GDM1 (cell line): ENCODE data around the gene JAML.

Source experiments
- DNase-seq: peaks from one replicate; lab custom pipeline; 2025; lab: John Stamatoyannopoulos, UW

JAML gene

DNA sequence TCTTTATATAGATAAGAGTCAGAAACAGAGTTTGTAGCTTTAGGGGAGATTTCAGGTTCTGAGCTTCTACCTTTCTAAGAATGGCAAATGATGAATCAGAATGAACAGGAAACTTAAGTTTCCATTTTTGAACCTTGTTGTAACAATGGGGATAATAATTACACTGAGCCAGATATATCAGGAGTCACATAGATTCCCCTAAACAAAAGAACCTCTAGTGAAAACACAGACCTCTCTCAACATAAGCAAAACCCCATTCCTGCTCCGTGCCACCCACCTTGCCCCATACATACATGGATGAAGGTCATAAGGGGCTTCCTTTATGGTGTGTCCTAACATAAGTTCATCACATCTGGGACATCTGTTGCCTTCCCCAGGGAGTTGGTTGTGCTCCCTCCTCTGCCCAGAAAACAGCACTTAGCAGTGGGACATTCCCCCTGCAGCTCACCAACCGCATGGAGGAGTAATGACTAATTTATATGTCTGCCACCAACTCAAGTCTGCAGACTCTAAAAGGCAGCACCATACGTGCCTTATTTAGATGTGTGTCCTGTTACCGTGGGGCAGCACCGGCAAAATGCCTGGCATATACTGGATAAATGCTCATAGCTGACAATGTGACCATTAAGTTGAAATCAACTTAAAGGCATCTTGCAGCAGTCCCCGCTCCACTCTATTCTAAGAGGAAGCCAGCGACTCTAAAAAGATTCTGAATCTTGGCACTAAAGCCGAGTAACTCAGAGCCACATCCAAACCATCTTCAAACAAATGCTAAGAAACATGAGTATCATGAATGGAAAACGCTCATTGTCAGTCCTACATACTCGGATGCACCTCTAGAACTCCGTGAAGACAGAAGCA, 8.0 kb downstream of the JAML start:
- no peak for DNase-seq

DNA sequence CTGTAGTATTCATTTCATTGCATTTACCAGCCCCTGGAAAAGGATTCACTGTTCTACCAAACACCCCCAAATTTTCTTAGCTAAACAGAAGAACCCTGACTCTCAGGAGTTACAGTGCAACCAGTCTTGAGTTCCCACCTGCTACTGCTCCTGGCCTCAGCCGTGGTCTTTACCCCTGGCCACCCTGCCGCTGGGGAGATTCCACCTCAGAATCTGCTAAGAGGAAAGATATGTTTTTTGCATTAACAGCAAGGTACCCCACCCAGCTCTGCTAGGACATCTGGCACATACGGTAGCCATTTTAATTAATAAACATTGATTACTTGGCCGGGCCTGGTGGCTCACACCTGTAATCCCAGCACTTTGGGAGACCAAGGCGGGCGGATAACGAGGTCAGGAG, 9.0 kb downstream of the JAML start:
- no peak for DNase-seq

DNA sequence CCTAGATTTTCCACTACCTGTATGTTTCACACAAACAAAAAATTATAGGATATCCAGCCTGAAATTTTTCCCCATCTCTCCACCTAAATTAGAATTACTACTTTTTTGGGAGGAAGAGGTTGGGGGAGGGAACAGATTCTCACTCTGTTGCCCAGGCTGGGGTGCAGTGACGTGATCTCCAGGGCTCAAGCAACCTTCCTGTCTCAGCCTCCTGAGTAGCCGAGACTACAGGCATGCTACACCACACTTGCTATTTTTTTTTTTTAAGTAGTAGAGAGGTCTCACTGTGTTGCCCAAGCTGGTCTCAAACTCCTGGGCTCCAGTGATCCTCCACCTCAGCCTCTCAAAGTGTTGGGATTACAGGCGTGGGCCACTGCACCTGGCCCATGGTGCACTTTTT, 9.5 kb downstream of the JAML start:
- no peak for DNase-seq

DNA sequence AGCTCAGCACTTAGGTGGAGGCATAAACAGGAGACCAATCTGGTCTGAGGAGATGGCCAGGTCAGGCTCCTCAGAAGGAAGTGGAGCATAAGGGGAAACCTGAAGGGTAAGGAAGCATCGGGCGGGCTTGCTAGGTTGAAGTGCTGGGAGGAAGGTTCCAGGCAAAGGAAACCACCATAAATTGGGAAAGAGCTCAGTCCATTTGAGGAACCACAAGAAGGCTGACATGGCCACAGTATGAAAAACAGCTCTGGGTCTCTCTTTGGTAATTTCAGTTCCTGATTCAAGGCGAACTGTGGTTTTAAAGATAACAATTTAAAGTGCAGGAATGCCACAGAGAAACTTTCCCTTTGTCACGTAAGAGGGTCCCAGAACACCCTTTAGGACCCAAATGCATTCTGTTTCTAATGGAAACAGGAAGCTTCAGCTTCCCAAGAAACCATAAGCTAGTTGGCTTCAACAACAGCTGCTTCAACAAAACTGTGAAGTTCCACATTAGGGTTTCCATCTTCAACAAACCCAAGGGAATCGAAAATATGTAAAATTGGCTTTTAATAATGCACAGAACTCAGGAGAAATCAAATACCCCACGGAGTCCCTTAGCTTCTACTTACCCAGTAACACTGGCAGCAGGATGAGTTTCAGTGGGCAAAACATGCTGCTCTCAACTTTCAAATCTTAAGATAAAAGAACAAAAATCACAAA, 10.4 kb downstream of the JAML start:
- peak; percentile 59 for DNase-seq

DNA sequence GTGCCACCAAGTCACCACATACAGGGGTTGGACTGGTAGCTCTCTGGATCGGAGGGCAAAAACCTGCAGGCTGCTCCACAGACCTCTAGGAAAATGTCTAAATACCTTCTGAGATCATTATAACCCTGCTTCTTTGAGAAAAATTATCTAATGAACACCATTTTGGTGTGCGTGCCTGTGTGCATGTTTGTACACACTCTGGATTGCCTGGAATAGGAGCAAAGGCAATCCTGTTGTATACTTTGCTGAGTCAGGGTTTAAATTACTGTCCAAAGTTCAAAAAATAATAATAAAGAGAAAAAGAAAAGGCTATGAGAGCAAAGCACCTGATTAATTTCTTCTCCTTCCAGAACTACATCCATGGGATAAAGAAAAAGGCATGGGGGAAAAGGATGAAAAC, 11.0 kb downstream of the JAML start:
- no peak for DNase-seq

DNA sequence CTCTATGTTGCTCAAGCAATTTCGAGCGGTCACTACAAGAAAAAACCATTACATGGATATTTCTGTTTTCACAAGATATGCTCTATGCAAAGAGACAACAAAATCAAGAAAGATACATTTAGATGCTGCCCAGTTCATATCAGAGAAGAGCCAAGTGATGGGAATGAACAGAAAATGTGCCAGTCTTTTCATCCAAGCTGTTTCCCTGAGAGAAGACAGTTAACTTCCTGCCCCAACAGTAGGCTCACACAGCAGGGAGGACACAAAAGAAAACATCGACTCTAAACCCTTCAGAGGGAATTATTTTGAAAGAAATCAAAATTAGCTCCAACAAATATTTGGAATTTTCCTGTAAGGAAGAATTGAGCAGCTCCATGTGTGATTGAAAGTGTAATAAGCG, 11.6 kb downstream of the JAML start:
- DNase-seq = no peak

DNA sequence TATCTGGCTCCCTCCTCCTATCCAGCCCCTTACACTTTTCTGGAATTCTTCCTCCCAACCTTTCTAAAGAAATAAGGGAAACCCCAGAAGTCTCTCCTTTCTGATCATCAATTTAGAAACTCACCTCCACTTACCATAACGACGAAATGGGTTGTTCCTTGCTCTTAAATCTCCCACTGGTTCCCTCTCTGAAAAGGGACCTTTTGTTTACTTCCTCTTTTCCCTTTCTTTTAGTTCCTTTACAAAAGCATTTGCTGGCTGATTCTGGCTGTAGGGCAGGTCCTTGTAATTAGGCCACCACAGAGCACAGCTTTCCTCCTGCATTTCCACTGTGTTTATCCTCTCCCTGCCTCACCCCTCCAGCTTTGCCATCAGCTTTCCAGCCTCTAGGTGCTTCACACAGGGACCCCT, 12.0 kb downstream of the JAML start:
- peak; percentile 27 for DNase-seq

DNA sequence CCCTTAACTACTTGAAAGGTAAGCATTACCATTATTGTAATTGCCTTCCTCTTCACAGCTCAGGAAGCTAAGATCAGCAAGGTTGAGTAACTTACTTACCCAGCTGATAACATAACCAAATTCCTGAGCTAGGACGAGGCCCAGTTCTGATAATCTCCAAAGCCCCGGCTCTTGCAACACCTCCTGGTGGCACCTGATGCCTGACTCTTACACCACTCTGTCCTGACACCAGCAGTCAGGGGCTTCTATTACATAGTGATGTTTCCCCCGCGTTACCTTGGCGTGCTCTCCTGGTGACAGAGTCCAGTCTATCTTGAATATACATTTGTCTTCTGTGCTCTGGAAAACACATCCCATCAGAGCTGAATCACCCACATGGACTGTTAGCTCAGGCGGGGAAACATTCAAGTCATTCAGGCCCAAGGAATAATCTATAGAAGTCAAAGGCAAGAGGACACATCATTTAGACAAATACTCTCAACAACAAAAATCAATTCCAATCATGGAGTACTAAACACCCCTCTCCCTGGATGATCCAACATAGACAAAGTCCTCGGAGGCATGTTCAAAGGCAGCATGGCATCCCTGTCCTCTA, 12.6 kb downstream of the JAML start:
- no peak for DNase-seq

DNA sequence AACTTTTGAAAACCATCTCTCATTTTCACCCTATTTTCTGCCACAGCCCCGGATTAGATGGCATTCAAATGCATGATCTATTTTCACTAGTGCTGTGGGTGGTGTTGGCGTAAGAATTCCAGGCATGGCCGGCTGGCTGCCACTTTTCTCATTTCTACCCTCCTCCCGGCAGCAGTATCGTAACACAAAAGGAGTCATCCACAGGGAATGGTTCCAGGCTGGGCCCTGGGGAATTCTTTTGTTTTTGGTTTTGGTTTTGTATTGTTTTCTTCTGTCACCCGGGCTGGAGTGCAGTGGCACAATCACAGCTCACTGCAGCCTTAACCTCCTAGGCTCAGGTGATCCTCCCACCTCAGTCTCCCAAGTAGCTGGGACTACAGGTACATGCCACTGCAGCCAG, 13.8 kb downstream of the JAML start:
- DNase-seq = no peak

DNA sequence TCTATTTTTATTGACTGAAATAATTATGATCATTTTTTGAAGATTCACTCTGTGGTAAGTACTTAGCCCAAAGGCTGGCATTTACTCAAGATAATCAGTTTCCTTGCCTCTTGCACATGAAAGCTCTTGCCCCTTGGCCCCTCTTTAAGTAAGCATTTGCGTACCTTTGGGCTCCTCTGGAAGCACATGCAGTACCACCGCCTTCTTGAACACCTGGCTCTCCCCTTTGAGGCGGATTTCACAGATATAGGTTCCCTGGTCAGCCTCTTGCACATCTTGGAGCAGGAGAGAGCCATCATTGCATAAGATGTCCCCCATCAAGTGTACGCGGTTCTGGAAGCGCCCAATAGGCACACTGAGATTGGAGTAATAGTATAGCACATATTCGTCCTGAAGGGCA, 14.5 kb downstream of the JAML start:
- no peak for DNase-seq

DNA sequence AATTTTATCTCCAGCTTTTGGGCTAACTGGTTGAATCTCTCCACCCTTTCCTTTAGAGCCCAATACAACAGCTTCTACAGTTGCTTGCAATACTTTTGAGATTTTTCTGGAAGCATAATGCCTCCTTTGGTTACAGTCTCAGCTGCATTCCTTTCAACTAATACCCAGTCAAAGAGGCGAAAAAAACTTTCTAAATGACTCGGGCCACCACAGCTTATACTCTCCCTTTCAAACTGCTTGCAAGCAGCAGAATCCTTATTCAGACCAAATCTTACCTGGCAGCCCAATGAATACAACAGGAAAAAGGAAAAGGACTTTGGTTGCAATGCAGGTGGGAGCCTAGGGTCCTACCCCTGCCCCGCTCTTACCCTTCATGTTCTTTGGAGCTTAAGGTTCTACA, 15.8 kb downstream of the JAML start:
- DNase-seq = no peak

DNA sequence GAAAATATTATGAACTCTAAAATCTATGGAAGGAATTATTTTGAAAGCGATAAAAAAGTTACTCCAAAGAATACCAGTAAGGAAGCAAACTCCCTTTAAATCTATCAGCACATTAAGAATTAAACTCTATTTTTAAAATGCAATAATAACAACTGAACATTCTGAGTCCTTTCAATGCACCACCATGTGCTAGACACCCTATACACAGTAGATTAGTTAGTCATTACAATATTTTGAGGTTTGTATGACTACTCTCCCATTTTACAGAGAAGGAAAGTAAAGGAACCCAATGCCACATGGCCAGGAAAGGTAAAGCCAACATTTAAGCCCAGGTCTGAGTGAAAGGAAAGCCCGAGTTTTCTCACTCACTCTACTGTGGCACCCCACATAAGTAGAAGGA, 17.7 kb downstream of the JAML start:
- no peak for DNase-seq

DNA sequence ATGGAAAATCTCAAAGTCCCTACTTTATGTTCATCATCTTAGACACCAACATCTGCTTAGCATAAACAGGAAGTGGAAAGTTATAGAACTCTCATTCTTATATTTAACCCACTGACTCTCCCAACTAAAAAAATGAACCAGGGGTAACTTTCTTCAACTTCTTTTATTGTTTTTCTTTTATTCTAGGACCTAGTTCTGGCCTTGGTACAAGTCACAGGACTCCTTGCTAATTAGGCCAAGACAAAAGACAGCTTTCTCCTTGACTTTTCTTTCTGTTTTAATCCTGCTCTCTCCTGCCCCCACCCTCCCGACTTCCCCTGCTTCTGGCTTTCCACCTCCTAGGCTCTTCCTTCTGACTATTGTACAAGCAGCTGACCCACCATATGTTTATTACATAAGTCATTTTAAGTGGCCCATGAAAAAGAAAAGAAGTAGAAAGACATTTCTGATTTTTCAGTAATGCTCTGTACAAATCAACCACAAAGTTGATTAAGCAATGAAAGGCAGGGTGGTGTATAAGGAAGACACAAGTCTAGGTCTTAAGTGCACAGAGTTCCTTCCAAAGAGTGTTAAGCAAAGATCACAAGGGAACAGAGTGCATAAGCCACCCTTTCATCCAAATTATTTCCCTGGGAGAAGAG, 18.3 kb downstream of the JAML start:
- no peak for DNase-seq

DNA sequence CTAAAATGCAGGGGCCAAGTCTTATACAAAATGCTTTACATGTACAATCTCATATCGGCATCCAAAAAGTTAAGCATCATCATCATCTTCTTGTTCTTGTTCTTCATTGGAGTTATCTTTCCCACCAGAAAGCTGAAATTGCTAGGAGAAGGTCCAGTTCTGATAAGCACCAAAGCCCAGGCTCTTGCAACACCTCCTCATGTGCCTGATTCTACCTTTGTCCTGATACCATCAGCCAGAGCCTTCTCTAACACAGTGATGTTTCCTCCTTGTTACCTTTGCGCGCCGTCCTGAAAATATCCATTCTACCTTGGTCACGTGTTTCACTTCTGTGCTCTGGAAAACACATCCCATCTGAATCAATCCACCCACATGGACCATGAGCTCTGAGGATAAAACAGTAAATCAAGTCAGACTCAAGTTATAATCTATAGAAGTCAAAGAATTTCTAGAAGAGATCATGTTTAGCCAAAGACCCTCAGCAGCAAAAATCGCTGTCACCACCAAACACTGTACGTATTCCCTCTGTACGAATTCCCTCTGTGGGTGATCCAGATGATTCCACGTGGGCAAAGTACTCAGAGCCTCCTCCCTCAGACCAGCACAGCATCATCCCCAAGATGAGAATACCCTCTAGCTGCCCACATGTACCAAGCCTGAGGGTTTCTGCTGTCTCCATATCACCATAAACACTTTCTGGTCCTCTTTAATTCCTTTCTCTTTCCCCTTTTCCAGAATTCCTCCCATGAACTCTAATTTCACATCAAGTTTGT, 19.0 kb downstream of the JAML start:
- no peak for DNase-seq

DNA sequence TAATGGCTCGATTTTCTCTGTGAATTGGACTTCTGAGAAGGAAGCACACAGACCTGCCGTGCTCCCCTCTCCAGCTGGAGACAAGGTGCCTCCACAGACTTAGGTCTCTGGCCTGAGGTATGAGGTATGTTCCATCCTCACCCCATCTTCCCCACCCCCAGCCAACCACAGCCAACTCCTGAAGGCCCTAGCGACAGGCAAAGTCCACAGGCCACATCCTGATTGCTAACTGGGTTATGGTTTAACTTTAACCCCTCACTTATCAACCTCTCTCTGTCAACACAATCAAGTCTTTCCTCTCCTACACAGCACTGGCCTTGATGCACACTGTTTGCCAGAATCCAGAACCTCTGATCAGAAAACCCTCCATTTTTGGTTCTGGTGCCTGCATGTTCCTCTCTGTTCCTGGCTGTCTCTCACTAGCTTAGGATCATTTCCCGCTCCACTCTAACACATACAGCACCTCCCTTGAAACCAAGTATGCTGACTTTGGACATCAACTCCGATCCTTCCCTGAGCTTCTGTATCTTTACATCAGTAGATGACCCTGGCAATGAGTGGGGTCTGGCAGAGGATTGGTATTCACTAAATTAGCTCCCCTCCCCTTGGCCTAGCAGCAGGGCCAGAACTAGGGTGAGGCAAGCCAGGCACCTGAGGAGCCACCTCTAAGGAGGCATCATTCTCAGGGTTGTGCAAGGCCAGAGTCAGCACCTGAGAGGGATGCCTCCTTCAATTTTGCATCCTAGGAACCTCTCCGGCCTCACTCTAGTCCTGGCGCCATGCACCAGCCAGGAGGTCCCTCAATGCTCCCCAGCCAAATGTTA, 22.0 kb downstream of the JAML start:
- no peak for DNase-seq

DNA sequence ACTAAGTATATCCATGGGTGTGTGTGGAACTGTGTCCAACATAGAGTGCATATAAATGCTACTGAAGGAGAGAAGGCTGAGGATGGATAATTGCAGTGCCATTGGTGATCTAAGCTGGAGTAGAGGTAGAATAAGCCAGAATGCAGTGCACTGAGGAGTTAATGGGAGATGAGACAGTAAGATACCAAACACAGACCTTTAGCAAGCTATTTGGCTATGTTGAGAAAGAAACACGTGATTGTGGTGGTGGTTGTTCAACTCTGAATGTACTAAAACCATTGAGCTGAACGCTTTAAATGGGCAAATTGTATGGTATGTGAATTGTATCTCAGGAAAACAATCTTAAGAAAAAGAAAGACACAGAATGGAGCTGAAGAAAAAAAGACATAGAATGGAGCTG, 22.8 kb downstream of the JAML start:
- DNase-seq = no peak

DNA sequence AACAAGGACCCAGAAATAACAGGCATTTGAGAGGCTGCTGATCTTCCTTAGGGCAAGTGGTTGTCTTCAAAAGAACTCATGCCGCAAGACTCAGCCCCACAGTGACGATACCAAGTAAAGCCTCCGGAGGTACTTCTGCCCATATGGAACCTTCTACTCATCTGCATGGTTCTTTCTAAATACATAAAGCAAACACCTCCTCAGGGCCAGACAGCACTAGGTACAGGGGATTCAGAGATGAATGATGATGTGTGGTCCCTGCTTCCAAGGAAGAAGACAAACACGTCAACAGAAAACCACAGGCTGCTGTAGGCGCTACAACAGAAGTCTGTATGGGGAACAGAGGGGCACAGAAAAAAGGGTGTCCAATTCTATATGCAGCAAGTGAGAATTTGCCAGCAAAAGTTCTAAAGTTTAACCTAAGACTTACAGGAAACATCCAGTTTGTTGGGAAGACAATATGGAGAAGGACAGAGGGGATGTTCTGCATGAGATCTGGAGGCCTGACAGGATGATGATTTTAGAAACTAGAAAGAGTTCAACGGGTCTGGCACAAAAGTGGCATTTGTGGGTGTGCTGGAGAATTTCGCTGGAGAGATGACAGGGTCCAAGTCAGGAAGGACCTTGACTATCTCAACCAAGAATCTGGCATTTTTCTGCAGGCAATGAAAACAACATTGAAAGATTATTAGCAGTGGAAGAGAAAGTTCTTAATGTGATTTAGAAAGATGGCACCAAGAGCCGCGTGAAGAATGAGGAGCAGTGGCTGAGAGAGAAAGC, 23.7 kb downstream of the JAML start:
- DNase-seq = no peak

DNA sequence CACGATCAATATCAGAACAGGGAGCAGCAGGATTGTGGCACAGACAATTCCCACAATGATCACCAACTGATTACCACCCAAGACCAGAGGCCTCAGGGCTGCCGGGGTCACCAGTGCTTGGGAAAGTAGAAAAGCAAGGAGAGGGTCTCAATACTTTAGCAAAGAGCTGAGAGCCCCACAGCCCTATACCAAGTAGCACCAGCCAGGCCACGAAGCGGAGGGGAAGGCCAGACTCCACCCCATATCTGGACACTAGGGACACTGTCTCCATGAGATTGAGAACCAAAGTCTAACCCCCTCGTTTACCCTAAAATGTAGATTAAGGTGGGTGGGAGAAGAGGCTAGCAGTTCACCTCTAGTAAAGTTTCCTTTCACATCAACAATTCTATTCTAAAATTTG, 24.3 kb downstream of the JAML start:
- no peak for DNase-seq

DNA sequence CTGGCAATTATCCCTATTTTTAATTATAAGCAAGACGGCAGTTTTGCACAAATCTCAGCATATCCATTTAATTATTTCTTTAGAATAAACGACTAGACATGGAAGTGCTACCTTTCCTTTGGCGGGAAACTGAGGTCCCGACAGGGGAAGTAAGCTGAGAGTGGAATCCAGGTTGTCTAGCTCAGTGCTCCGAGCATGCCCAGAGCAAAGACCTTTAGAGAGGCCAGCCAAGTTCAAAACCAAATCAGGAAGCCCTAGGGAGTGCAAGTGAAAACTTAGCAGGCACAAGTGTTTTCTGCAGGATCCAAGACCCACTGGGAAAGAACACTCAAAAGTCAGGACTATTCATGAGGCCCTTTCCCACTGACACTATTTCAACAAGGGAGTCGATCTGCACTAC, 25.7 kb downstream of the JAML start:
- DNase-seq = no peak

DNA sequence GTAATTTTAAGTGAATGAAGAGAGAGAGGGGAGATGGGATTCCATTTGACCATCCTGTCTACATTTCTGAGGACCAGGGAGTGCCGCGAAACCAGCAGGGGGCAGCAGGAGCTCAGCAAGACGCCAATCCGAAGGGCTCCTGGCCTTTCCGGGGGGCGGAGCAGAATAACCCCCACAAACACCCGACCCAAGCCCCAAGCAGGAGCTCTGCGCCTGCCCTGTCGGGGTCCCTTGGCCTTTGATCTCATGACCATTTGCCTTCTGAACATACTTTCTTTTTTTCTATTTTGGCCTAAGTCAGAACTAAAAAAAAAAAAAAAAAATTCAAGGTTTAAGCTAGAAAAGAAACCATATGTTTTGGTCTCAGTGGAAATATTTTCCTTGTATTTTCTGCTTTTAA, 26.4 kb downstream of the JAML start:
- peak; percentile 33 for DNase-seq
